Ovary (tissue), 3 donors: ENCODE data around the gene KCNJ4.

Experiments
- CTCF ChIP-seq, 3 donors: fragments of 450-650 bp in 2 of 3; fragments of 200-600 bp in 1 of 3; IDR thresholded peaks; one replicate each; pipeline versions ENCODE4 v1.5.1 to v1.8.0; 2016 to 2022; ENCODE audit warnings: antibody characterized with exemption in 3 of 3, mild to moderate bottlenecking in 1 of 3
- EP300 ChIP-seq: sonication (generic); formaldehyde crosslinking; IDR thresholded peaks from one replicate; pipeline ENCODE4 v1.6.1; 2017; ENCODE audit warnings: antibody characterized with exemption
- POLR2A ChIP-seq: fragments of 450-650 bp; IDR thresholded peaks from one replicate; pipeline ENCODE4 v1.6.1; 2017; ENCODE audit warnings: antibody characterized with exemption, mild to moderate bottlenecking, moderate library complexity
- donor health status: DM: no; HTN: no; CAD: no.

DNA sequence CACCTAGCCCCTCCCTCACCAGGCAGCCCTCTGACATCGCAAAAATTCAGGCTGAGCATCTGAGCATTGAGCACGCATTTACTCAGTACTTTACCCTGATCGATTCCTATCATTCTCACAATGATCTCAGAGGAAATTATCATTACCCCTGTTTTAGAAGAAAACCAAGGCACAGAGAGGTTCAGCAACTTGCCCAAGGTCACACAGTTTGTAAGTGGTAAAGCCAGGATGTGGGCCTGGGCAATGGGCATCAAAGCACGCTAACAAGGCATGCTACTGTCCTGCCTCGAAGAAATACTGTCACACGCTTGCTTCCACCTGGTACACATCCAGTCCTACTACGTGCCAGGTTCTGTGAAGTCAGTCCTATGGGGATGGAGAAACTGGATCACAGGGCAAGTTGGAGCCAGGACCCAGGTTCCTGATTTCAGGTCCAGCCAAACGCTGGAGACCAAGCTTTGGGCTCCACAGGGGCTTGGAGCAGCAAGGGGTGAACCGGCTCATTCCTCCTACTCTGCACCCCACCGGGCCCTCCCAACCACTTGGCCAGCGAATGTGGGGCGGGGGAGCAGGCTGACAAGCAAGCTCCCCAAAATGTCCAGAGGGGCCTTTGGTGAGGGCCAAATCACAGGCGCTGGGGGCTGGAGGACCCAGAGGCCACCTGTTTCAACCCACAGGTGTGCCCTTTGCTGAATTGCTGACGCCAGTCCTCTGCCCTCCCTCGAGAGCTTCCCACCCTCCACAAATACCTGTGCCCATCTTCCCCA is 18.2 kb downstream of the KCNJ4 start:
- TF ChIP-seq POLR2A: no peak
- no peak for TF ChIP-seq CTCF (IDR thresholded peaks at IDR 0.05)
- no peak for TF ChIP-seq EP300
